Lower leg skin (tissue), 3 donors: Measurements from ENCODE around the gene S100A4.

Experiments used
- POLR2A ChIP-seq, 2 donors: fragments of 450-650 bp; IDR thresholded peaks; one replicate each; pipeline ENCODE4 v1.6.1; 2016 to 2017; ENCODE audit warnings: antibody characterized with exemption in 2 of 2, mild to moderate bottlenecking in 1 of 2, moderate library complexity in 1 of 2
- TF ChIP-seq, protein P1 (sequence below), 3 donors: fragments of 450-650 bp; IDR thresholded peaks; one replicate each; pipeline ENCODE4 v1.5.1; 2016; ENCODE audit warnings: antibody characterized with exemption in 3 of 3, mild to moderate bottlenecking in 3 of 3, moderate library complexity in 2 of 3

GRCh38 chr1:153509729-153510354 is 35.8 kb downstream of the S100A4 start:
- no peak for TF ChIP-seq POLR2A (IDR thresholded peaks at IDR 0.05)
- TF ChIP-seq, protein P1, sequence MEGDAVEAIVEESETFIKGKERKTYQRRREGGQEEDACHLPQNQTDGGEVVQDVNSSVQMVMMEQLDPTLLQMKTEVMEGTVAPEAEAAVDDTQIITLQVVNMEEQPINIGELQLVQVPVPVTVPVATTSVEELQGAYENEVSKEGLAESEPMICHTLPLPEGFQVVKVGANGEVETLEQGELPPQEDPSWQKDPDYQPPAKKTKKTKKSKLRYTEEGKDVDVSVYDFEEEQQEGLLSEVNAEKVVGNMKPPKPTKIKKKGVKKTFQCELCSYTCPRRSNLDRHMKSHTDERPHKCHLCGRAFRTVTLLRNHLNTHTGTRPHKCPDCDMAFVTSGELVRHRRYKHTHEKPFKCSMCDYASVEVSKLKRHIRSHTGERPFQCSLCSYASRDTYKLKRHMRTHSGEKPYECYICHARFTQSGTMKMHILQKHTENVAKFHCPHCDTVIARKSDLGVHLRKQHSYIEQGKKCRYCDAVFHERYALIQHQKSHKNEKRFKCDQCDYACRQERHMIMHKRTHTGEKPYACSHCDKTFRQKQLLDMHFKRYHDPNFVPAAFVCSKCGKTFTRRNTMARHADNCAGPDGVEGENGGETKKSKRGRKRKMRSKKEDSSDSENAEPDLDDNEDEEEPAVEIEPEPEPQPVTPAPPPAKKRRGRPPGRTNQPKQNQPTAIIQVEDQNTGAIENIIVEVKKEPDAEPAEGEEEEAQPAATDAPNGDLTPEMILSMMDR (IDR thresholded peaks at IDR 0.05): no peak
